AG04450 (cell line): ENCODE data around the gene SCN4A. TPM values are rescaled to one million over a fixed set of nuclear protein-coding genes. Genes with fewer than 3 reads are reported as not detected.

Source experiments
- CTCF ChIA-PET: fragments of 300-600, 350-600 bp; formaldehyde crosslinking; extraction: SDS; loops from one replicate; lab custom pipeline; 2022; ENCODE audit warnings: antibody characterized with exemption, inconsistent platforms; lab: Charles Lee
- POLR2A ChIA-PET: fragments of 350-600 bp; formaldehyde crosslinking; extraction: SDS; loops from one replicate; lab custom pipeline; 2021; ENCODE audit warnings: antibody characterized with exemption, inconsistent platforms; lab: Yijun Ruan, JAX
- DNase-seq: peaks from one replicate; pipeline ENCODE4 v3.0.0-alpha.2; 2011; ENCODE audit warnings: low read depth, low spot score
- H3K27ac ChIP-seq: one replicate; pipeline ENCODE4 v1.5.1; 2012; ENCODE audit warnings: low read depth, low read length, control low read depth
- H3K27me3 ChIP-seq: one replicate; pipeline ENCODE4 v1.6.0; 2012; ENCODE audit warnings: low read length; ENCODE audit not compliant: control insufficient read depth, insufficient read depth
- H3K4me3 ChIP-seq: 2 replicates; pipeline ENCODE4 v1.5.1; 2011; ENCODE audit warnings: mild to moderate bottlenecking, low read depth, low read length, control low read depth
- H3K9me3 ChIP-seq: 2 replicates; pipeline ENCODE4 v1.5.1; 2012; ENCODE audit warnings: low read length; ENCODE audit not compliant: control insufficient read depth, insufficient read depth
- polyA plus RNA-seq: library from polyadenylated mRNA; depleted of rRNA; stranded (reverse); fragments of >200 nt; gene quantifications from 2 replicates; pipeline ENCODE4 v1.2.3, GENCODE V29; 2011
- TF ChIP-seq, protein P1 (sequence below): IDR thresholded peaks from 2 replicates; pipeline ENCODE4 v1.5.1; 2011; ENCODE audit warnings: low read depth, low read length, control low read depth, inconsistent platforms

The SCN4A gene
- polyA plus RNA-seq, 1 experiment, result 0.01 TPM

DNA sequence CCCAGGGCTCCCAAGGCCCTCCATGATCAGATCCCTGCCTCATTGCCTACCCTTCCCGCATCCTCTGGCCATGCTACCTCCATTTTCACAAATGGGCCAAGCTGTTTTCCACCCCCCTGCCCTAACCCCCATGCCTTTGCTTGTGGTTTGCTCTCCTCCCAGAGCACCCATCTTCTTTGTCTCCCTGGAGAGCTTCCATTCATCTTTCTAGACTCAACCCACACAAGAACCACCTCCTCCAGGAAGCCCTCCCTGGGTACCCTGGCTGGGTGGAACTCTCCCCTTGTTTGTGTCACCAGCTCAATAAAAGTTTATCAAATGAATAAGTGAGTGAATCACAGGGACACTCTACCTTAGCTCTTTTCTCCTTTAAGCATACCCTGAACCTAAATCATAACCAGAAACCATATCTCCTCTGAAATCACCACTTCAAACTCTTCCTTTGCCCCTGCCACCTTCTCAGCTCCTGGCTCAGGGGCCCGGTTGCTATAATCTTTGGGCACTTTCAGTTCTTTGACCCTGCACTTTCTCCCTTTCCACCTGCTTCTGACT is 2.9 kb upstream of the SCN4A start:
- Histone ChIP-seq H3K4me3 (no peak overlapping the region), H3K27ac (no peak overlapping the region), H3K9me3 (no peaks in the 10 kb centered on the region; the same call in 1 of the 2 replicates), H3K27me3 (peaks cover 5% of the 10 kb centered on the region)
- no peak for DNase-seq
- TF ChIP-seq, protein P1, sequence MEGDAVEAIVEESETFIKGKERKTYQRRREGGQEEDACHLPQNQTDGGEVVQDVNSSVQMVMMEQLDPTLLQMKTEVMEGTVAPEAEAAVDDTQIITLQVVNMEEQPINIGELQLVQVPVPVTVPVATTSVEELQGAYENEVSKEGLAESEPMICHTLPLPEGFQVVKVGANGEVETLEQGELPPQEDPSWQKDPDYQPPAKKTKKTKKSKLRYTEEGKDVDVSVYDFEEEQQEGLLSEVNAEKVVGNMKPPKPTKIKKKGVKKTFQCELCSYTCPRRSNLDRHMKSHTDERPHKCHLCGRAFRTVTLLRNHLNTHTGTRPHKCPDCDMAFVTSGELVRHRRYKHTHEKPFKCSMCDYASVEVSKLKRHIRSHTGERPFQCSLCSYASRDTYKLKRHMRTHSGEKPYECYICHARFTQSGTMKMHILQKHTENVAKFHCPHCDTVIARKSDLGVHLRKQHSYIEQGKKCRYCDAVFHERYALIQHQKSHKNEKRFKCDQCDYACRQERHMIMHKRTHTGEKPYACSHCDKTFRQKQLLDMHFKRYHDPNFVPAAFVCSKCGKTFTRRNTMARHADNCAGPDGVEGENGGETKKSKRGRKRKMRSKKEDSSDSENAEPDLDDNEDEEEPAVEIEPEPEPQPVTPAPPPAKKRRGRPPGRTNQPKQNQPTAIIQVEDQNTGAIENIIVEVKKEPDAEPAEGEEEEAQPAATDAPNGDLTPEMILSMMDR, result no peak
- CTCF ChIA-PET, result interaction anchor here (0.6 to 1.1 kb wide), 2 partner anchors 29 to 542 kb away, joined by 4 read pairs; no protein-coding TSS in a partner anchor
- POLR2A ChIA-PET, result interaction anchor here (0.5 kb wide), 1 partner anchor 411 kb away, joined by 3 read pairs; no protein-coding TSS in a partner anchor

DNA sequence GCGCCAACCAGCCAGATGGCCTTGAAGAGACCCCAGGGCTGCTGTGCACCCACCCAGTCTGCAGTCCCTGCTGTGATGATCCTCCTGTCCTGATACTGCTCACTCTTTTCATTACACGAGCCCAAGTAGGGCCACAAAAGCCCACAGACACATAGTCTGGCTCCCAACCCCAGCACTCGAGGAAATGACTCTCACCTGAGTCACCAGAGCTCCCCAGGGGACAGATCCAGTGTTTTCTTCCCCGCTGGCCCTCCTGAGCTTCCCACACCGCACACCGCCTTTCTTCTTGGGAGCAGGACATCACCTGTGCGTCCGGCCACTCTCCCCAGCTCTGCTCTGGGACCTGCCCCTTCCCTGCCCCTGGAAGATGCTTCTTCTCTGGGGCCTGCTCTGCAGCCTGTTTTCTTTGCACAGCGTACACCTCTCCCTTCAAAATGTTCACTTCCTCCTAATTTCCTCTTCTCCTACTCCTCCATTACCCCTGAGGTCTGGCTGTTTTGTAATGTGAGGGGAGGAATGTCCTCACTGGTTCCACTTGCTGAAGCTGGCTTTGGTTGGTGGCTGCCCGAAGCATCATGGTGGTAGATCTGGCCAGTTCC is 2.0 kb upstream of the SCN4A start:
- Histone ChIP-seq H3K27me3 (peaks cover 7% of the 10 kb centered on the region), H3K27ac (no peak overlapping the region), H3K4me3 (no peak overlapping the region), H3K9me3 (no peaks in the 10 kb centered on the region; the same call in 1 of the 2 replicates)
- ChIA-PET POLR2A (no interaction called here), CTCF (interaction anchor here (1.4 kb wide), 1 partner anchor 16 kb away, joined by 4 read pairs; no protein-coding TSS in a partner anchor)
- no peak for DNase-seq
- TF ChIP-seq, protein P1, result no peak

DNA sequence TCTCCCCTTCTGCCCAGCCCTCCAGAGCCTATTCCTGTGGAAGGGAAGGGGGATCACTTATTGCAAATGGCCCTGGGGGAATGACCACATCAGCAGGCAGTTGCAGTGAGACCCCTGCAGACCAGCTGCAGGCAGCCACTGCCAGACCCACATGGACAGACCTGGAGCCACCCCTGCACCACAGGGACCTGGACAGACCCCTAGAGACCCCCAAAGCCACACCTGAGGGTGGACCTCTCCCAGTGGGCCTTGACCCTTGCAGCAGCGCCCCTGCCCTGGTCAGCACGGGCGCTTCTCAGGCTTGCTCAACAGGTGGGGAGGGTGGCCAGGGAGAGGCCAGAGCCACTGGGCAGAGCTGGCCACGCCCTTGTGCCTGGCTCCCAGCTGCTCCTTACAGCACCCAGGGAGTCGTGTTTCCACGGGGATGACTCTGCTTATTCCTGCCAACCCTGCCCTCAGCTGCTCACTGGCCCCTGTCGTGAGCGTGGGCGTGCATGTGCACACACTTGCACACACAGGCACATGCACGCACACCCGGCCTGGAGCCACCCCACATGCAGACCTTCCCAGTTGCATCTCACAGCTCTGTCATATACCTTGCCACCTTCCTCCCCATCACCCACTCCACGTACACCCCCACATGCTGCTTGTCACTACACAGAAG is 1.3 kb upstream of the SCN4A start:
- no peaks in the 10 kb centered on the region; the same call in 1 of the 2 replicates for H3K9me3 ChIP-seq
- no peak overlapping the region for H3K27ac ChIP-seq
- DNase-seq, result no peak
- TF ChIP-seq, protein P1, result no peak
- H3K4me3 ChIP-seq, result no peak overlapping the region
- ChIA-PET POLR2A (no interaction called here), CTCF (interaction anchor here (1.2 to 1.4 kb wide), 2 partner anchors 17 to 28 kb away, joined by 4 to 5 read pairs; no protein-coding TSS in a partner anchor)
- peaks cover 7% of the 10 kb centered on the region for H3K27me3 ChIP-seq

DNA sequence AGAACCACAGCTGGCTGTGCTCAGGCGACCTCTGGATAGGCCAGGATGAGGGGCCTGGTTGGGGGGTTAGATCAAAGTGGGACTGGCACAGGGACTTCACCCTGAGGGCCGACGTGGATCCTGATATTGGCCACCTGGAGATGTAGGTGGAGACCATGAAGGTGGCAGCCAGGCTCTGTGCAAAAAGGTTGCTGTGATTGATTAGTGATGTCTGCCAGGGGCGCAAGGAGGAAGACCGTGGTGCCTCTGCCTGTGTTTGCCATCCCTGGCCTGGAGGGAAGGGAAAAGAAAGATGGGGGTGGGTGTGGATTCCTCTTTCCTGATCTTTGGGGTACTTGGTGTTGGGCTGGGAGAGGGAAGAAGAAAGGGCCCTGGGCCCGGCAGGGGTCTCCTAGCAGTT is 529 bp upstream of the SCN4A start:
- H3K4me3 ChIP-seq, result no peak overlapping the region
- H3K27me3 ChIP-seq, result peaks cover 7% of the 10 kb centered on the region
- ChIA-PET POLR2A (no interaction called here), CTCF (interaction anchor here (1.2 kb wide), 1 partner anchor 27 kb away, joined by 5 read pairs; no protein-coding TSS in a partner anchor)
- no peaks in the 10 kb centered on the region; the same call in 1 of the 2 replicates for H3K9me3 ChIP-seq
- no peak for DNase-seq
- TF ChIP-seq, protein P1, result no peak
- H3K27ac ChIP-seq, result no peak overlapping the region
